ENCODE data around the gene TMSB10.
"Not testable (repeated sequence)": the region's sequence is repeated elsewhere in the genome, so short reads cannot be mapped to it uniquely, and the experiment has no call there.

GRCh38 chr2:84875619-84876018, 29.8 kb upstream of the TMSB10 start:
- TF ChIP-seq CTCF (optimal IDR thresholded peaks at IDR 0.05 in 1 of 3, IDR thresholded peaks at IDR 0.05 in 1 of 3, conservative IDR thresholded peaks at IDR 0.05 in 1 of 3; ENCODE audit: extremely low read depth in 1 of 3, insufficient read depth in 2 of 3, low read length in 3 of 3); EZH2 (IDR thresholded peaks at IDR 0.05; ENCODE audit: low read length): not testable (repeated sequence)

All from keratinocyte (primary cell).